Heart right ventricle (tissue), 16 donors: ENCODE results near the gene GABRB1. TPM values are rescaled to one million over a fixed set of nuclear protein-coding genes. Genes with fewer than 3 reads are reported as not detected.

Source experiments
- ATAC-seq, 8 donors: fragments of 200-7000 bp; cut with Tn5 transposase; one replicate each; pipeline ENCODE4 v1.9.1; 2020; ENCODE audit warnings: mild to moderate bottlenecking in 8 of 8, moderate library complexity in 8 of 8, moderate number of reproducible peaks in 1 of 8
- DNase-seq, 2 donors: peaks; one replicate each; pipeline ENCODE4 v3.0.0-alpha.2; 2020
- H3K27ac ChIP-seq, 10 donors: fragments of 200-600 bp; sonication (generic) in 2 of 10; one replicate each; pipeline versions ENCODE4 v1.5.0 to v1.8.0; 2020 to 2022; ENCODE audit warnings: mild to moderate bottlenecking in 3 of 10
- H3K27me3 ChIP-seq, 7 donors: fragments of 200-600 bp; one replicate each; pipeline ENCODE4 v1.8.0; 2021 to 2022; ENCODE audit warnings: mild to moderate bottlenecking in 2 of 7
- H3K36me3 ChIP-seq, 9 donors: fragments of 200-600 bp; sonication (generic) in 1 of 9; one replicate each; pipeline versions ENCODE4 v1.5.0 to v1.8.0; 2020 to 2022; ENCODE audit warnings: mild to moderate bottlenecking in 2 of 9
- H3K4me1 ChIP-seq, 9 donors: fragments of 200-600 bp; sonication (generic) in 1 of 9; one replicate each; pipeline versions ENCODE4 v1.5.0 to v1.8.0; 2020 to 2022; ENCODE audit warnings: mild to moderate bottlenecking in 4 of 9
- H3K4me3 ChIP-seq, 10 donors: fragments of 200-600 bp; sonication (generic) in 2 of 10; one replicate each; pipeline versions ENCODE4 v1.5.0 to v1.8.0; 2020 to 2022; ENCODE audit warnings: mild to moderate bottlenecking in 7 of 10, moderate library complexity in 2 of 10
- H3K9me3 ChIP-seq, 11 donors: fragments of 200-600 bp in 10 of 11; sonication (generic) in 2 of 11; one replicate each; pipeline versions ENCODE4 v1.5.0 to v1.8.0; 2013 to 2022; ENCODE audit warnings: mild to moderate bottlenecking in 2 of 11, control low read depth in 1 of 11, moderate library complexity in 1 of 11
- whole genome bisulfite sequencing, 2 donors: extraction: QIAGEN DNeasy Blood & Tissue Kit; methylation state at CpG; one replicate each; pipeline ENCODE4 v1.1.7; 2013; ENCODE audit warnings: inconsistent platforms in 1 of 2; 5-methylcytosine and 5-hydroxymethylcytosine counted together
- intact Hi-C, 10 donors: fragments of 100-400 bp; cut with DNase I; formaldehyde crosslinking; loops; one replicate each; pipeline versions ENCODE4 v1.11.1 to v1.14.2; 2022
- polyA plus RNA-seq, 2 donors: library from polyadenylated mRNA; stranded (reverse); fragments of 200-250 nt; gene quantifications; one replicate each; pipeline ENCODE4 v1.2.3, GENCODE V29; 2013
- total RNA-seq, 10 donors: library from RNA; stranded (reverse); fragmentation: NEBNext Ultra II Directional in 3 of 10; extraction: Animal tissue kit (Norgen Biotek cat#: 25700) in 3 of 10; gene quantifications; one replicate each; pipeline versions ENCODE4 v1.2.1 to v1.2.4, GENCODE V29; 2021 to 2023
- TF ChIP-seq, protein P1 (sequence below), 9 donors: fragments of 200-600 bp; sonication (generic) in 2 of 9; IDR thresholded peaks; one replicate each; pipeline versions ENCODE4 v1.5.0 to v1.8.0; 2021 to 2022; ENCODE audit warnings: antibody characterized with exemption in 9 of 9, mild to moderate bottlenecking in 5 of 9, moderate library complexity in 1 of 9
- donor health status: Arrhythmogenic right ventricular cardiomyopathy.
- donor health status: ischemic (EF 13 %, LVEDD 7.1; RV severe dilation, severe dysfunction).
- donor health status: healthy with polysubstance abuse.
- donor health status: DM: no; HTN: yes; CAD: no.
- donor health status: DM: no; HTN: no; CAD: no.
- donor health status: ischemic (EF 25% LVEDD 6.9; RV normal size, moderate dysfunction).
- donor health status: ischemic (EF 25% LVEDD 5.7; RV mildly dilated, moderate dysfunction).
- donor health status: healthy.
- donor health status: DM: yes; HTN: yes; CAD: no.
- donor health status: Ischemic cardiomyopathy.
- donor health status: ischemic (EF 35%, LVEDD 5.7; RV mildly dilated, moderate dysfunction).
- donor health status: nonischemic (EF 11% LVEDD 7.7; RV severe dilation, severe dysfunction).
- donor health status: DM: yes; HTN: yes; CAD: no.
- donor health status: PGD.
- donor health status: ischemic (EF 29% LVEDD 5.4; RV normal size, mild dysfunction).
- donor health status: nonischemic (EF 23%, LVEDD 6.1; RV moderate dilation, normal function).

Gene GABRB1
- total and polyA plus RNA-seq, 12 donors = 0.51 to 9.9 (median 6.2) TPM

DNA sequence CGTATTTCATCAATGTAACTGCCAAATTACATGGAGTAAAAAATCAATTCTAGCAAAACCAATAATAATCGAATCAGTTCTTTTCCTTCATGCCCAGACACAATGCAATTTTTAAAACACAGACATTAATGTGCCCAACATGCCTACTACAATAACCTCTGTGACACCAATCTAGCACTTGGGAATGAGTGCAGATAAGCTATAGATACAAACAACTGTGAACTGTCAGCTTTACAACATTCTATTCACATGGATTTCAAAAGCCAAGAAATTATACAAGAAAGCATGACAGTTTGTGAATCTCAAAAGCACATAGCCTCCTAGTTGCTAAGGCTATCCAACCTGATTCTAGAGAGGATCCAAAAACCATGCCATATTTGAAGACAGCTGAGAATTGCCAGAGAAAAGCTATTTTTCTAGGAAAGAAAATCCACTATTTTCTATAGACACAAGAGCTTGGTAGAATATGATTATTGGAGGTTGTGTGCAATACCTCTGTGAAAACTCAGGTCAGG lies 351.5 kb downstream of the GABRB1 start:
- TF ChIP-seq, protein P1, sequence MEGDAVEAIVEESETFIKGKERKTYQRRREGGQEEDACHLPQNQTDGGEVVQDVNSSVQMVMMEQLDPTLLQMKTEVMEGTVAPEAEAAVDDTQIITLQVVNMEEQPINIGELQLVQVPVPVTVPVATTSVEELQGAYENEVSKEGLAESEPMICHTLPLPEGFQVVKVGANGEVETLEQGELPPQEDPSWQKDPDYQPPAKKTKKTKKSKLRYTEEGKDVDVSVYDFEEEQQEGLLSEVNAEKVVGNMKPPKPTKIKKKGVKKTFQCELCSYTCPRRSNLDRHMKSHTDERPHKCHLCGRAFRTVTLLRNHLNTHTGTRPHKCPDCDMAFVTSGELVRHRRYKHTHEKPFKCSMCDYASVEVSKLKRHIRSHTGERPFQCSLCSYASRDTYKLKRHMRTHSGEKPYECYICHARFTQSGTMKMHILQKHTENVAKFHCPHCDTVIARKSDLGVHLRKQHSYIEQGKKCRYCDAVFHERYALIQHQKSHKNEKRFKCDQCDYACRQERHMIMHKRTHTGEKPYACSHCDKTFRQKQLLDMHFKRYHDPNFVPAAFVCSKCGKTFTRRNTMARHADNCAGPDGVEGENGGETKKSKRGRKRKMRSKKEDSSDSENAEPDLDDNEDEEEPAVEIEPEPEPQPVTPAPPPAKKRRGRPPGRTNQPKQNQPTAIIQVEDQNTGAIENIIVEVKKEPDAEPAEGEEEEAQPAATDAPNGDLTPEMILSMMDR (IDR thresholded peaks at IDR 0.05) = no peak
- intact Hi-C loops = loop anchor here in 6 of 10 donors (5.0 to 10.0 kb wide), 4 partner anchors 348 to 541 kb away; partner anchors contain the start of gene GABRB1 (in 1 of the 6)
- 64 to 68% methylated on average over 2 of the region's 2 CpGs for WGBS, 2 donors

DNA sequence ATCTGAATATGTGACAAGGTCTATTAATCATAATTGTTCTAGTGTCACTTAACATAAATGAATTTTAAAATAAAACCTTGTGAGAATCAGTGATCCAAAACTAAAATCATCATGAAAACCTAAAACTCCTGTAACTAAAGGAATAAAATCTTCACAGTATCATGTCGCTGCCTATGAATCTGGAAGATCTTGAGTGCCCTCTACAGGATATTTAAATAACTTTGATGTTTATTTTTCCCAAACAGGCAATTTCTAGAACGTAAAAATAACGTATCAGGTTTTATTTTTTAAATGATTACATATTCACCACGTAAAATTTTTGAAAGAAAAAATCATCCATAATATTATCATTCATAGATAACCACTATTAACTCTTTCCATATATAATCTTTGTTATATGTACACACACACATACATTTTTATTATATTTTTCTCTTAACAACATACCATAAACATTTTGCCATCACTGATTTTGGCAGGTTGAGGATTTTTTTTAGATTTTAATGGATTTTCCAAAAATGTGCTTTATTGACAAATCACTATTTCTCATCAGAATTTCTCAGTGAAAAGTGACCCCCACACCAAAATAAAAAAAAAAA lies 352.6 kb downstream of the GABRB1 start:
- Histone ChIP-seq H3K36me3 (no peaks in the 10 kb centered on the region), H3K4me3 (no peak overlapping the region), H3K27ac (no peak overlapping the region), H3K27me3 (no peaks in the 10 kb centered on the region), H3K4me1 (peaks cover 0 to 3% (median 0%) of the 10 kb centered on the region in 9 donors), H3K9me3 (no peaks in the 10 kb centered on the region)
- ATAC-seq (no peak), DNase-seq (no peak)
- TF ChIP-seq, protein P1 (IDR thresholded peaks at IDR 0.05) = peak; percentile 18 to 72 (median 56)
- WGBS, 2 donors = 6% methylated on average over 4 of the region's 4 CpGs
- intact Hi-C loops = loop anchor here in 6 of 10 donors (5.0 to 10.0 kb wide), 4 partner anchors 349 to 542 kb away; partner anchors contain the start of gene GABRB1 (in 1 of the 6)

More for the DNA sequence above, 351.5 kb downstream of the GABRB1 start:
- ATAC-seq (no peak), DNase-seq (no peak)
- Histone ChIP-seq H3K9me3 (no peaks in the 10 kb centered on the region), H3K36me3 (no peaks in the 10 kb centered on the region), H3K4me1 (peaks cover 0 to 3% (median 0%) of the 10 kb centered on the region in 9 donors), H3K27ac (no peak overlapping the region), H3K27me3 (no peaks in the 10 kb centered on the region), H3K4me3 (no peak overlapping the region)

DNA sequence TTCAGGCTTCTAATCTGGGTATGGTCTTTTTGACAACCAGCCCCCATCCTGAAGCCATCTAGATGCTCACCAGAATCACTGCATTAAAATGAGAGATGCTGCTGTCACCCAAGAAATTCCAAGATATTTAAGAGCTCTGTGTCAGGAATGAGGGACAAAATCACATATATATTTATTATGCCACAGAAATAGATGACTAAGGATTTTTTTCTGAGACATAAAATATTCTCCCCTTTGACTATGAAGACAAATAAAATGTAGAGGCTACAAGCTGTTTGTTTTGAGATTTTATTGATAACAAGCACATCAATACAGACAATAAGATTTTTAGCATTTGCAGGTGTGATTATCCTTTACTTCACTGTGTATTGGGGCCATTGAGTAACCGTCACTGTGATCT lies 354.8 kb downstream of the GABRB1 start:
- DNase-seq (no peak), ATAC-seq (no peak)
- WGBS, 2 donors = 83 to 90% methylated on average over 1 of the region's 1 CpG
- H3K27me3 ChIP-seq = no peaks in the 10 kb centered on the region
- H3K9me3 ChIP-seq = no peaks in the 10 kb centered on the region
- intact Hi-C loops = loop anchor here in 5 of 10 donors (5.0 to 10.0 kb wide), 3 partner anchors 351 to 544 kb away; partner anchors contain the start of gene GABRB1 (in 1 of the 5)
- no peak overlapping the region for H3K4me3 ChIP-seq
- H3K36me3 ChIP-seq = no peaks in the 10 kb centered on the region
- peaks cover 0 to 3% (median 0%) of the 10 kb centered on the region in 9 donors for H3K4me1 ChIP-seq
- H3K27ac ChIP-seq = no peak overlapping the region
- TF ChIP-seq, protein P1 (IDR thresholded peaks at IDR 0.05) = no peak

DNA sequence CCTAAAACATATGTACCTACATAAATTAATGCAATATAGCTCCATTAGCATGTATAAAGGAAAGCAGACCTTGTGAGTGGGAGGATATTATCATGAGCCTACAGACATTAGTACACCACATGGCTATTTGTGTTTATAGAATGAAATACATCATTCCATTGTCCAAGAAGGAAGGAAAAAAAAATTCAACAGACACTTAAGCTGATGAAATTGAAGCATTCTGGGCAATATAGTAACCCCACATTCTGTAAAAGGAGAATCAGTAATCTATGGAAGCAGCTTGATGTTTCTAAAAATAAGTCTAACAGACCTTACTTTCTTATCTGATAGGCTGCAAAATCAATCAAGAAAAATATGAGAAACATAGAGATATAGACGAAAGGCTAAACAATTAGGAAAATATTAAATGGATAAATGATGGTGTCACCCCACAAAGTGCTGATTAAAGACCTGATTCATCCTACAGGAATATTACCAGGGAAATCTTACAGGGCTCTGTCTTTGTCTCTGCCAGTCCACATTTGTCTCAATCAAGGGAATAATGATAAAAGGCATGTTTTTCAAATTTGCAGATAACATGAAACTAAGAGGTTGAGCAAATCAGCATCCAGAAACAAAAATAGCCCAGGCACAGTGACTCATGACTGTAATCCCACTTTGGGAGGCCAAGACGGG lies 355.3 kb downstream of the GABRB1 start:
- WGBS, 2 donors = 49 to 60% methylated on average over 2 of the region's 2 CpGs
- ATAC-seq (no peak), DNase-seq (no peak)
- Histone ChIP-seq H3K36me3 (no peaks in the 10 kb centered on the region), H3K27ac (no peak overlapping the region), H3K9me3 (no peaks in the 10 kb centered on the region), H3K4me3 (no peak overlapping the region), H3K27me3 (no peaks in the 10 kb centered on the region), H3K4me1 (peaks cover 0 to 3% (median 0%) of the 10 kb centered on the region in 9 donors)
- intact Hi-C loops = loop anchor here in 5 of 10 donors (5.0 to 10.0 kb wide), 3 partner anchors 352 to 544 kb away; partner anchors contain the start of gene GABRB1 (in 1 of the 5)
- TF ChIP-seq, protein P1 (IDR thresholded peaks at IDR 0.05) = no peak
